GM21619 (cell line): ENCODE results near the gene HTD2.

Source experiments
- ATAC-seq: cut with Tn5 transposase; IDR thresholded peaks from one replicate; pipeline ENCODE4 v1.9.1; 2021; ENCODE audit not compliant: unreplicated experiment

Gene HTD2

GRCh38 chr3:58291671-58292338, 14.5 kb upstream of the HTD2 start:
- no peak for ATAC-seq

GRCh38 chr3:58292866-58293265, 13.5 kb upstream of the HTD2 start:
- no peak for ATAC-seq

- no peak for ATAC-seq
These were observed 12.8 kb upstream of the HTD2 start for GRCh38 chr3:58293516-58293915.

GRCh38 chr3:58296269-58296668, 10.1 kb upstream of the HTD2 start:
- no peak for ATAC-seq

- ATAC-seq = no peak
These were observed 9.5 kb upstream of the HTD2 start for GRCh38 chr3:58296843-58297242.

- no peak for ATAC-seq
These were observed 8.1 kb upstream of the HTD2 start for GRCh38 chr3:58298190-58298589.

GRCh38 chr3:58299075-58299474, 7.2 kb upstream of the HTD2 start:
- no peak for ATAC-seq

- ATAC-seq = no peak
These were observed 6.3 kb upstream of the HTD2 start for GRCh38 chr3:58299839-58300516.

GRCh38 chr3:58307639-58308215, 1.4 kb downstream of the HTD2 start:
- ATAC-seq = no peak

GRCh38 chr3:58308728-58309127, 2.4 kb downstream of the HTD2 start:
- ATAC-seq = no peak

GRCh38 chr3:58317811-58318210, 11.5 kb downstream of the HTD2 start:
- no peak for ATAC-seq

GRCh38 chr3:58321791-58322190, 15.5 kb downstream of the HTD2 start:
- ATAC-seq = no peak

- no peak for ATAC-seq
These were observed 16.5 kb downstream of the HTD2 start for GRCh38 chr3:58322793-58323192.

- no peak for ATAC-seq
These were observed 17.4 kb downstream of the HTD2 start for GRCh38 chr3:58323529-58324390.

- ATAC-seq = no peak
These were observed 18.4 kb downstream of the HTD2 start for GRCh38 chr3:58324391-58325390.

- ATAC-seq = no peak
These were observed 19.2 kb downstream of the HTD2 start for GRCh38 chr3:58325525-58325992.

- no peak for ATAC-seq
These were observed 20.1 kb downstream of the HTD2 start for GRCh38 chr3:58326267-58326900.

GRCh38 chr3:58329150-58329921, 23.0 kb downstream of the HTD2 start:
- no peak for ATAC-seq

- no peak for ATAC-seq
These were observed 23.6 kb downstream of the HTD2 start for GRCh38 chr3:58329922-58330413.
